Activated gamma-delta T cell (primary cell): ENCODE measurements around the gene WIPF1.

Source experiments
- DNase-seq: peaks from one replicate; lab custom pipeline; 2025; lab: John Stamatoyannopoulos, UW

WIPF1 gene

DNA sequence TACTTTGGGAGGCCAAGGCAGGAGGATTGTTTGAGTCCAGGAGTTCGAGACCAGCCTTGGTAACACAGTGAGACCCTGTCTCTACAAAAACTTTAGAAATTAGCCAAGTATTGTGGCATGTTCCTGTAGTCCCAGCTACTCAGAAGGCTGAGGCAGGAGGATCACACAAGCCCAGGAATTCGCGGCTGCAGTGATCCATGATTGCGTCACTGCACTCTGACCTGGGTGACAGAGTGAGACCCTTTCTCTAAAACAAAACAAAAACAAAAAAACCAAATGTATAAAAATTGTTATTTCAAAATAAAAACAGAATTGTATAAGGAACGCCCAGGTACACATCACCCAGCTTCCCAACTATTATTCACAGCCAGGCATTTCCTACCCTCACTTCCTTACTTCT lies 56.7 kb downstream of the WIPF1 start:
- no peak for DNase-seq

DNA sequence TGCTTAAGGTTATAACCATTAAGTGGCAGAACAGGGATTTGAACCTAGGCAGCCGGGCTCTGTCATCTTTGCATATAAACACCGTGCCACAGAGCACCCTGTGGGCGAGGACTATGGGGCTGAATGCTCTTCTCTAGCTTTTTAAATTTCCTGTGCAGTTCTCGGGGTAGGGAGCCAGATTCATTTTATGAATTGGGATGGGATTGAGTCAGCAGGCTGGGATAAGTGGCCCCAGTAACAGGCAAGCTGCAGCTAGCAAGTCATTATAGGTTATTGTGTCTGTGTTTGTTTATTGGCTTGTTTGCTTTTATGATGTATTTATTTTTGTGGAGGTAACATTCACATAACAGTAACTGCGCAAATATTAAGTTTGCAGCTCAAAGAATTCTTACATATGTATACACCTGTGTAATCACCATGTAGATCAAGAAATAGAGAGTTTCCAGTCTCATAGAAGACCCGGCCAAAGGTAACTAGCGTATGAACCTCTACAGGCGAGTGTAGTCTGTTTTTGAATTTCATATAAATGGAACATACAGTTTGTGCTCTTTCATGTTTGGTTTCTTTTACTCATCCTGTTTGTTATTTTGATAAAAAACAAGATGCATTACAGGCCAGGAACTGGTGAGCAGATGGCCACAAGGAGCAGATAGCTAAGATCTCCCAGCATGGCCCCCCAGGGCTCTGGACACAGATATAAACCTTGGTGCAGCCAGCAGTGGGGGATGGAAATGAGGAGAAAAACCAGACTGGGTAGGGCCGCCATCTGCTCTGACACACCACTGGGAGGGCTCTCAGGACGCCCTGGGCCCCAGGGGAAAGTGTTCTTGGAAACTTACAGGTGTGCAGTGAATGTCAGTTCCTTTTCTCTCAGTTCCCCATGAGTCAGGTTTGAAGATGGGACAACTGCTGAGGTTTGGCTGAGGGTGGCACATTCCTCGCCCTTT lies 61.6 kb downstream of the WIPF1 start:
- DNase-seq, result no peak

DNA sequence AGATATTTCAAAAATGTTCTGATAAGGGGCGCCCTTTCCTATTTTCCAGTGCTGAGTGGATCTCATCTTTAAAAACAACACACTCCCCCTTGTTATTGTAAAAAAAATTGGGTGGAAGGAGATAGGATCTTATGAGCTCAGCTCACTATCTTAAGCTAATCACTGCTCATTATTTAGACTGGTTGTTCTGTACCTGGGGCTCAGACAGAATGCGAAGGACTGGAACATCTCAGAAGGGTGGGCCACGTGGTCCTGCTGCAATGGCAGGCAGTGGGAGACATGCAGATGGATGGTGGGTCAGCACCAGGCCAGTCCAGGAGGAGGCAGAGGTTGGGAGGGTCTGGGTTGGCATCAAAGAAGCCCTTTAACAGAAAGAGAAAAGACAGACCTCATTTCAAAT lies 62.5 kb downstream of the WIPF1 start:
- no peak for DNase-seq

DNA sequence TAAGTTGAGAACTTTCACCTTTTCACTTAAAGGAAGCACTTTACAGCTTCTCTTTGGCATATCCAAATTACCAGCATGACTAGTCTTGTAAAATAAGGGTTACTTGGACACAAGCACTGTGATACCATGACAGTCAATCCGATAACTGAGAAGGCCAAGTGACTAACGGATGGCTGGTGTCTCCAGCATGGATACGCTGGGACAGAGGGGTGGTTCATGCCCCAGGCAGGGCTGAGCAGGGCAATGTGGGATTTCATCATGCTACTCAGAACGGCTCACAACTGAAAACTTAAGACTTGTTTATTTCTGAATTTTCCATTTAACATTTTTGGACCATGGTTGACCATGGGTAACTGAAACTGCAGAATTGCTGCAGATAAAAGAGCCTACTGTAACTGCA lies 67.7 kb downstream of the WIPF1 start:
- DNase-seq, result no peak

DNA sequence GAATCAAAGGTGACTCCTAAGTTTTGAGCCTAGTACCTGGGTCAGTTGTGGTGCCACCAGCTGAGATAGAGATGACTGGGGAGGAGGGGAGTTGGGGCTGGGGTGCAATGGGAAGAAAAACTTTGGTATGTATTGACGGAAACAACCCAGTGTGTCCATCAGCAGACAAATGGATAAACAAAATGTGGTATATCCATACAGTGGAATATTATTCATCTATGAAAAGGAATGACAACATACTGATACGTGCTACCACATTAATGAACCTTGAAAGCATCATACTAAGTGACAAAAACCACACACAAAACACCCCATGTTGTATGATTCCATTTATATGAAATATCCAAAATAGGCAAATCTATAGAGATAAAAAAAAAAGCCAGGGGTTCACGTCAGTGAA lies 69.6 kb downstream of the WIPF1 start:
- DNase-seq, result no peak

DNA sequence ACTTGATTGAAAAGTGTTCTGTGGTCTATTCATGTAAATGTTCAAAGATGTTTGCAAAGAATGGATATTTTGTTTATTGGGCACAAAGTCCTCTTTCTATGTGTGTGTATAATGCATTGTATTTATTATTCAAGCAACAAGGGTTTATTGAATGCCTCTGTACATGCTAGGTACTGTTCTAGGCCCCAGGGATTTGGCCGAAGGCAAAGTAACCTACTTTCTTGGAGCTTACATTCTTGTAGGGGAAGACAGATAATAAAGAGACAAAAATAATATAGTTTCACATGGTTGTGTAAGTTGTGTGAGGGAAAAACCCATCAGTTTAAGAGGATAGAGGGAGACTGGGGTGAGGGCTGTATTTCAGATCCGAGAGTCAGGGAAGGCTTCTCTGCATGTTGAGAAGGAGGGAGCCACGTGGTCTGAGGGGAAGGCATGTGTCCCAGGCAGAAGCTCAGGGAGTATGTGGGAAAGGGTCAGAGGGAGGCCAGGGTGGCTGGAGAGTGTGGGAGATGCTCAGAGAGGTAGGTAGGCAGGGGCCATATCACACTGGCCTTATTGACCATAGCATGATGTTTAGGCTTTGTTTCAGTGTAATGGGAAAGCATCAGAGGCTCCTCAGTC lies 70.4 kb downstream of the WIPF1 start:
- no peak for DNase-seq

DNA sequence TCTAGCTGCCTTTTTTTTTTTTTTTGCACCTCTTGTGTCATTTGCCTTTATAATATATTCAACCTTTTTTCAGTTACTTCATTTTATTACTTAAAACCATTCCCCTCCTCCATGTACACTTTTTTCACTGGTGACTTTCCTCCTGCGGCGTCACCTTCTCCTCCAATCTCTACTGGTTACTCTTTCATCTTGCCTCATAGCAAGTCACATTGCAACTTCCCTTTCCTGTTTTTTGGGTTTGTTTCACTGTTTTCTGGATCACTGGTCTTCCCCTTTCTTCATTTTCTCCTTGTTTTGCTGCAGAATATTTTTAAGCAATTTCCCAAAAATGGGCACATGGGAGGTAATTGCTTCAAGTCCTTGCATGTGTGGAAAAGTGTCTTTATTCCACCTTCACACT lies 73.1 kb downstream of the WIPF1 start:
- DNase-seq, result no peak

DNA sequence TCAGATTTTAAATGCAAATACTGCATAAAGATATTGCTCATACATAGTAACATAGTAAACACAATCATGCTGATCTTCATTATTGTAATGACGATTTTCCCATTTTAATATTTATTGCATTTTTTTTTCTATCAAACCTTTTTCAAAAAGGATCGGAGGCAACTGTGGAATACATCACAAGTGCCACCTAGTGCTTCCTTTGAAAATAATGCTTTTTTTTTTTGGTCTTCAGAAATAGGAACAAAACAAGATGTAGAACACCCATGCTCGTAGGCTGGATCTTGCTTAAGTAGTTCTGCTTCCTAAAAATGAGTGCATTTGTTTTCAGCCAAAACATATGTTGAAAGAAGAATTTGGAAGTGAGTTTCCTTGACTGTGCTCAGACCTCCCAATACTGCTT lies 75.1 kb downstream of the WIPF1 start:
- no peak for DNase-seq

DNA sequence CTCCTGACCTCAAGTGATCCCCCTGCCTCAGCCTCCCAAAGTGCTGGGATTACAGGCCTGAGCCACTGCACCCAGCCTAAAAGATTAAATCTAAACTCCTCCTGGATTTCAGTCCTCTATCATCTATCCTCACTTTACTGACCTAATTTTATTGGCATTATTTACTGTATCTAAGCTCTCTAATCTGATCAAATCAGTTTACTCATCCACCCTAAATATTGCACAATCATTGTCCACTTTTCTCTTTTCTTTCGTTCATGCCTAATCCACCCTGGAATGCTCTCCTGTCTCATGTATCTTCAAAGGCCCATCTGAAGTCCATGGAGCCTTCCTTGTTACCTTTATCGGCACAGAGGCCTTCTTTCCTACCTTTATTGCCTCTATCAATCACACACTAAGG lies 79.2 kb downstream of the WIPF1 start:
- no peak for DNase-seq

DNA sequence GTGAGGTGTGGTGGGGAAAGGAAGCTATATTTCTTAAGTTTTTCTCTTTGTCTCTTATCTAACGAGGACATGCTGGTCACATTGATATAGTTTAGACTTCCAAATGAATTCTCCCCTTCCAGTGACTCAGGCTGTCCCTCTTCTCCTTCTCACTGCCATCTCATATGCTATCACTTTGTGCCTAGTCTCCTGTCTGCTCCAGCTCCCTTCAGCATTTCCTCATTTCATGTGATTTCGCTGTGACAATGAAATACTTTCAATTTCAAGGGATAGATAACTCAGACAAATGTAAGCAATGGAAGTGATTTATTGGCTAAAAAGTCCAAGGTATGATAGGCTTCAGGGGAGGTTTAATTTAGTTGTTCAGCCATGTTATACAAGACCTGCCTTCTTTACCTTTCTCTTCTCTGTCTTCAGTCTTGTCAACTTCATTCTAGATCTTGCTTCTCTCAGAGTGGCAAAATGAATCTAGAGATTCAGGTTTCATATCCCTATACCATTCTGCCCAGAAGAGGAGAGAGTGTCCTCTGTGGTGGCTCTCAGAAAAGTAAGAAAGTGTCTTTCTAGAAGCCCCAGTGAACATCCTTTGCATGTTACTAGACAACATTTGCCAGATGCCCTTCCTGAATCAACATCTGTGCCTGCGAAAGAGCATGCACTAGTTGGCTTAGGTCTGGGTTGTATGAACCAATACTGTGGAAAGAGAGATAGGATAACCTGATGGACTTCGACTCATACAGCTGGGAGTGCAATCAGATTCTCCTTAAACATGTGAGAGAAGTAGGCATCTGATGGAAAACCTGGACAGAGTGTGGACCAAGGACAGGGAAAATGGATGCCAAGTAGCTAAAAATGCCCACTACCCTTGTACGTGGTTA lies 80.9 kb downstream of the WIPF1 start:
- no peak for DNase-seq

DNA sequence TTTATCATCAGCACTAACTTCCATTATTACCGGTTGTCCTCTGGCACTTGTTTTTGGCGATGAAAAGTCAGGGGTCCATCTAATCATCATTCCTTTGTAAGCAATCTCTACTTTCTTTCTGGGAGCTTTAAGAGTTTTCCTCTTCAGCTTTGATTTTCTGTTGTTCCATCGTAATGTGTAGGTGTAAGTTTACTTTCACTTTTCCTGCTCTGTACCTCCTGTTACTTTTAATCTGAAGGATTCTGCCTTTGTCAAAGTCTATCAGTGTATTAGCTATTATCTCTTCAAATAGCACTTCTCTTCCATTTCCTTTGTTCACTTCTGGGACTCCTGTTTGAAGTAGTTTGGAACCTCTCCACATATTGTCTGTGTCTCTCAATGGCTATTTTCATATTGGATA lies 85.3 kb downstream of the WIPF1 start:
- DNase-seq, result no peak

DNA sequence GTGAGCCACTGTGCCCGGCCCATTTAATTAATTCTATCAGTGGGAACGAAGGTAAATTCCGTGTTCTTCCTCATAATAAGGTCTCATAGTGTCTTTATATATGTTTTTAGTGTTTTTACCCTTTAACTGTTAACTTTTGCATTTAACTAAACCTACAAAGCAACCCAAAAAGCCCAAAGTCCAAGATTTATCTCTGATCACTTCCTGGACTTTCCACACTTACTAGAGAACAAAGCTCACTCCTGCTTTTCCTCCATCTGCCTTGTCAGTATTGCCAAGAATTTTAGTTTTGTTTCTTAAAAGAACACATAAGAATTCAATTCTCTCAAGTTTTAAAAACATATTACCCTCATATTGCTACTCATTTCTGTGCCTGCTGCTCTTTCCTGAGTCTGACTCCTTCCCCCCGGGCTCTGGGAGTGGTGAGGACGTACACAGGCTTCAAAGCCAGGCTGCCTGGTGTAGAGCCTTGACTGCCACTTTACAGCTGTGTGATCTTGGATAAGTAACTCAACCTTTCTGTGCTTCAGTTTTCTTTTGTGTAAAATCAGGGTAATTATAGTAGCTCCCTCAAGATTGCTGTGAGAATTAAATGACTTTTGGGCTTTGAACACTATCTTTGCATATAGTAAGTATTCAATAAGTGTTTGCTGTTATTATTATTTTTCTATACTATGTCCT lies 85.9 kb downstream of the WIPF1 start:
- DNase-seq, result no peak

DNA sequence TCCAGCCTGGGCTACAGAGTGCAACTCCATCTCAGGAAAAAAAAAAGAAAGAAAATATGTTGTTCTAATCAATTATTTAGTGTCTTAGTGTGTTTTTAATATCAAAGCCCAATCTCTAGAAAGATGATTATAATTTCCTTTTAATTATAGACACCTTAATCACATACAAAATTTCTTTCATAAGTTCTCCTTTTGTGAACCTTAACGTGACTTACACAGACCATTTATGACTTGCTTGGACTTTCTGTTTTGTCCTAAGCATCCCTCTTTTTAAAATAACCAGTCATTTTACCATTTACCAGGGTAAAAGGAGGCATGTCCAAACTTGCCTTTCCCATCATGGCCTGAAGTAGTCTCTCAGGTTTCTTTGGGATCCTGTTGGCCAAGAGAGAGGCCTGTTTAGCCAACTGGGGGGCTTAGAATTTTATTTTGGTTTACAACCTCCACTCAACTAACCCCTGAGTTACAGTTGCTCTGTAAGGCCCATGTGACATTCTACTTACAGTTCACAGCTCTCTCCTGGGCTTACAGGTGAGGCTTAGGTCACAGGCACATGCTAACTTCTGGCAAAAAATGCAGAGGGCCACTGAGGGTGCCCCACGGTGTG lies 86.9 kb downstream of the WIPF1 start:
- DNase-seq, result no peak
